ENCODE measurements around the gene DYNC2I2.
"Not testable (repeated sequence)": the region's sequence is repeated elsewhere in the genome, so short reads cannot be mapped to it uniquely, and the experiment has no call there.

The DYNC2I2 gene

DNA sequence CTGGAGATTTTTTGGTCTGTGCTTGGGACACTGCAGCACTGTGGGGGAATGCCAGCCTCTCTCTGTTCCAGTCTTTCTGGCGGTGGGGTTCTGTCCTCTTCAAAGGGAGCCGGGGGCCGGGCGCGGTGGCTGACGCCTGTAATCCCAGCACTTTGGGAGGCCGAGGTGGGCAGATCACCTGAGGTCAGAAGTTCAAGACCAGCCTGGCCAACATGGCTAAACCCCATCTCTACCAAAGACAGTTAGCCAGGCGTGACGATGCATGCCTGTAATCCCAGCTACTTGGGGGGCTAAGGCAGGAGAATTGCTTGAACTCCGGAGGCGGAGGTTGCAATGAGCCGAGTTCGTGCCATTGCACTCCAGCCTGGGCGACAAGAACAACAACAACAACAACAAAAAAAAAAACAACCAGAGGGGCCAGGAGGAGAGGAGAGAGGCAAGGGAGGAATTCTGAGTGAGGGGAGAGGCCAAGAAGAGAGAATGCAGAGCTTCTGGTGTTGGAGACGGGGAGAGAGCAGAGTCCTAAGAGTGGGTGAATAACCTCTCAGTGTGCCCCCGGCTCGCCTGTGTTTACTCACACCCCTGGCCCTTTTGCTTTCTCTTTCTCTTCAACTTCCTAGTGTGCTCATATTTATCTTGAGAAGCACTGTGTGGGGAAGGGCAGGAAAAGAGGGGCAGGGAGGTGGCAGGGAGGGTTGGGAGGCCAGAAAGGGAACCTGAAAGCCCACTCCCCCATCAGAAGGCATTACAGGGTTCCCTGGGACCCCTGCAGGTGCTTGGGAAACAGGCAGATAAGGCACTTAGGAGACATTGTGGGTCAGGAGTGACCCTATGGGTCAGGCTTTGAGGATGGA lies 29.2 kb upstream of the DYNC2I2 start:
- DNase-seq: peak; percentile 36 to 62

DNA sequence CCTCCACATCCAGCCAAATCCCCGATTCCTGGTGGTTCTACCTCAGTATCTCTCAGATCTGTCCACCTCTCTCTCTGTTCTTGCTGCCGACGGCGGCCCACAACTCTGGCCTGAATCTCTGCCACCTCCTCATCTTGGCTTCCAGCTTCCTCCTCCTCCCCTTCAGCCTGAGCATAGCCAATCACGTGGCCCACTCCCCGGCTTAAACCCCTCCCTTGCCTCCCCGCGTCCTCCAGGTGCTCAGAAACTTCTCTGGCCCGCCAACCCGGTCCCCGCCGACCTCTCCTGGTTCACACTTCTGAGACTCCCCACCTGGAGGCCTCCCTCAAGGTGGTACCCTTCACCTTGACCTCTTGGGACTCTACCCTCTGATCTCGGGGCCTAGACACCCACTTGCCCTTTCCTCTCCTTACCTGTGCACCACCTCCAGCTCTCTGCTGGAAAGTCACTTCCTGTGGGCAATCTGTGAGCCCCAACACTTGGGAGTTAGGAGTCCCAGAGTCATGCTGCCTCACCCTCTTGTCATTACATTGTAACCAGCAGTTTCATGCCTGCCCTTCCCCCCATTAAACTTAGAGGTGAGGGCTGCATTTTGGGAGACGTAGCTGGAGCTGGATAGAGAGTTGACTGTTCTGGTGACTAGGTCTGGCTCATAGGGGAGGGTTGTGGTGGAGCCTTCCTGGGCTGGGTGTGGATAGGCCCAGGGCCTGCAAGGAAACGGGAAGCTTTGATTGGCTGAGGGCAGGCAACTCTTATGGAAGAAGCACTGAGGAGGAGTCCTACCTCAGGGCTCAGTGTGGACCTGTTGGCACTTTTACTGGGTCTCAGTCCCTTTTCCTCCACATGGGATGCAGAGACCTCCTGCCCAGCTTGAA lies 27.9 kb upstream of the DYNC2I2 start:
- DNase-seq: peak; percentile 80

DNA sequence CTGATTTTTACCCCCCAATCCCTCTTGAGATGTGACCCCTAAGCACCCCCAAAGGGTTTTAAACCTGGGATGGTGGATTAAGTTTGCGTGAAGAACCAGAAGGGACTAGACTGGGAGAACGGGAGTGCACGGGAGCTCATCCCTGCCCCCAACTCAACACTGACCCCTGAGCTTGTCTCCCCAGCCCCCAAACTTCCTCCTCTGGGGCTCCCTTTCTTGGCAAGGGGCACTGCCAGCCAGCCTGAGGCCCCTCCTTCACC lies 27.3 kb upstream of the DYNC2I2 start:
- DNase-seq: no peak

DNA sequence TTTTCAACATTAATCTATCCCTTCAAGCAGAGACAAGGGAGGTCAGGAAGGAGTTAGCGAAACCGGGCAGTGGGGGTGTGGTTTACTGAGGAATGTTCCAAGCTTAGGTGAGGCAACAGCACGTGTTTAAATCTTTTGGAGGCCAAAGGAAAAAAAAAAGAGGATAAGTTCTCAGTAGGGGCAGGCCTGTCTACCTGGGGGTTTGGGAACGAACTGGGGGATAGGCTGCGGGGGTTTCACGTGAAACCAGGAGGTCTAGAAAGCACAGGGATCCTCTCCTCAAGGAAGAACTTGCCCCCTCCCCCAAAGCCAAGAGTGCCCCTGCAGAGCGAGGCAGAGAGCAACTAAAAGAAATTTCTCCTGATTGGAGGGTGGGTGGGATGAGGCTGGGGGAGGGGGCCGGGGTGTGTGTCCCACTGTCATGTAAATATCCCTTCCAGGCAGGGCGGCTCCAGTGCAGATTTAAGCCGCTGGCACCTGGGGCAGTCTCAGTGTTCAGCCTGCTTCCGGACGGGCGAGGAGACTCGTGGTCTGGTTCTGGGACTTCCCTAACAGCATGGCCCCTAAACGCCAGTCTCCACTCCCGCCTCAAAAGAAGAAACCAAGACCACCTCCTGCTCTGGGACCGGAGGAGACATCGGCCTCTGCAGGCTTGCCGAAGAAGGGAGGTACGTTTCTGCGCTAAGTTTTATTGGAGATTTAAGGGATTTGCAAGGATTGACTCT lies 26.9 kb upstream of the DYNC2I2 start:
- peak; percentile 33 to 53 for DNase-seq

DNA sequence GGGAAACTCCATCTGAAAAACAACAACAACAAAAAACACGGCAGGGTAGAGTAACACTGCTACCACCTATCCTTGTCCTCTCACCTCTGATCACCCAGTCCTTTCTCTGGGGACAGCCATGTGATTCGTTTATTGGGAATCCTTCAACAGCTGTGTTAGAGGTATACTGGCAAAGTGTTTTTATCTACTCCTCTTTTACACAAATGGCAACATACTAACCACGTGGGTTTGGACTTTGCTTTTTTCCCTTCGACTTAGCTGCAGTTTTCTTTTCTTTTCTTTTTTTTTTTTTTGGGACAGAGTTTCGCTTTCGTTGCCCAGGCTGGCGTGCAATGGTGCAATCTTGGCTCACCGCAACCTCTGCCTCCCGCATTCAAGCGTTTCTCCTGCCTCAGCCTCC lies 21.1 kb upstream of the DYNC2I2 start:
- no peak for DNase-seq

DNA sequence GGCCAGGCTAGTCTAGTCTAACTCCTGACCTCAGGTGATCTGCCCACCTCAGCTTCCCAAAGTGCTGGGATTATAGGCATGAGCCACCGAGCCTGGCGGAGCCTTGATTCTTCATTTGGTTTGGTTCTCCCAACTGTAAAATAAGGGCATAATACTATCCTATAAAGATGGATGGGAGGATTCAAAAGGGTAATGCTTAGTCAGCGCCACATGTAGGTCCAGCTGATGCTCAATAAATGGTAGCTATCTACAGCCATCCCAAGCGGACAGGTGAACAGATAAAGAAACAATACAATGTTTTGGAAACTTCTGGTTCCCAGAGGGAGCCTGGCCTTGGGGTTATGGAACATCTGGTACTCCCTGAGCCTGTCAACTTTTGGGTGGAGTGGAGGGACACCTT lies 18.7 kb upstream of the DYNC2I2 start:
- DNase-seq: no peak

DNA sequence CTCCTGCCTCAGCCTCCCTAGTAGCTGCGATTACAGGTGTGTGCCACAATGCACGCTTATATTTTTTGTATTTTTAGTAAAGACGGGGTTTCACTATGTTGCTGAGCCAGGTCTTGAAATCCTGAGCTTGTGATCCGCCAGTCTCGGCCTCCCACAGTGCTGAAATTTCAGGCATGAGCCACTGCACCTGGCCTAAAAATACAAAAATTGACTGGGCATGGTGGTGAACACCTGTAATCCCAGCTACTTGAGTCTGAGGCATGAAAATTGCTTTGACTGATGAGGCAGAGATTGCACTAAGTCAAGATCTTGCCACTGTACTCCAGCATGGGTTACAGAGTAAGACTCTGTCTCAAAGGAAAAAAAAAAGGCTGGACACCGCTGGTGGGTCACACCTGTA lies 13.1 kb upstream of the DYNC2I2 start:
- DNase-seq: no peak

DNA sequence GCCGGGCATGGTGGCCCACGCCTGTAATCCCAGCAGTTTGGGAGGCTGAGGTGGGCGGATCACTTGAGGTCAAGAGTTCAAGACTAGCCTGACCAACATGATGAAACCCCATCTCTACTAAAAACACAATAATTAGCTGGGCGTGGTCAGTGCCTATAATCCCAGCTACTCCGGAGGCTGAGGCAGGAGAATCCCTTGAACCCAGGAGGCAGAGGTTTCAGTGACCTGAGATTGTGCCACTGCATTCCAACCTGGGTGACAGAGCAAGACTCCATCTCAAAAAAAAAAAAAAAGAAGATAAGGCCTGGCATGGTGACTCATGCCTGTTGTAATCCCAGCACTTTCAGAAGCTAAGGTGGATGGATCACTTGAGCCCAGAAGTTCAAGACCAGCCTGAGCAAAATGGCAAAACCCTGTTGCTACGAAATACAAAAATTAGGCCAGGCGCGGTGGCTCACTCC lies 9.9 kb upstream of the DYNC2I2 start:
- not testable (repeated sequence) for DNase-seq

DNA sequence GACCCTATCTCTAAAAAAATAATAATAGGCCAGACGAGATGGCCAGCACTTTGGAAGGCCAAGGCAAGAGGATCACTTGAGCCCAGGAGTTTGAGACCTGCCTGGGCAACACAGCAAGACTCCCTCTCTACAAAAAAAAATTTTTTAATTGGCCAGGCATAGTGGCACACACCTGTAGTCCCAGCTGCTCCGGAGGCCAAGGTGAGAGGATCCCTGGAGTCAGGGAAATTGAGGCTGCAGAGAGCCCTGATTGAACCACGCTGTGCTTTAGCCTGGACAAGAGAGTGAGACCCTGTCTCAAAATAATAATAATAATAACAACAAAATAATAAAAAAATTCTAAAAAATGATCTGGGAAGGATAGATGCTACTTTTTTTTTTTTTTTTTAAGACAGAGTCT lies 1.1 kb upstream of the DYNC2I2 start:
- no peak for DNase-seq

DNA sequence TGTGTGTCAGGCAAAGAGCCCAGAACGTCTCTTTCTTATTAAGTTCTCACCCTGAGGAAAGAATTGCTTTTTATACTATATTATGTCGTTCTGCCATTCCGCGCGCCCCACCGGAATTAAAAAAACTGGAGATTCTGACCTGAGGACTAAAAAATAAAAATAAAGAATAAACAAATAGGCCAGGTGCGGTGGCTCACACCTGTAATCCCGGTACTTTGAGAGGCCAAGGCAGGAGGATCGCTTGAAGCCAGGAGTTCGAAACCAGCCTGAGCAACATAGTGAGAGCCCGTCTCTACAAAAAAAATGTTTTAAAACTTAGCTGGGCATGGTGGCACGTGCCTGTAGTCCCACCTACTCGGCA lies 677 bp upstream of the DYNC2I2 start:
- no peak for DNase-seq

DNA sequence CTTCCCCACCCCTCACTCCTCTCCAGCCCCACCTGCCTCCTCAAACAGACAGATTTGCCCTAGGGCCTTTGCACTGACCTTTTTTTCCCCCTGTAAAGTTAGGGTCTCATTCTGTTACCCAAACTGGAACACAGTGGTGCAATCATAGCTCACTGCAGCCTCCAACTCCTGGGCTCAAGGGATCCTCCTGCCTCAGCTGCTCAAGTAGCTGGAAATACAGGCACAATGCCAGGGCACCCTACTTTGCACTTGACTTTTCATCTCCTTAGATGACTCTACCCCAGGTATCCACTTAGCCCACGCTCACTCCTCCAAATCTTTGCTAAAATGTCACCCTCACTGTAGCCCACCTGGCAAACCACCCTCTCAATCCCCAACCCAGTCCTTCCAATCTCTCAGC lies 2.2 kb downstream of the DYNC2I2 start:
- DNase-seq: no peak

DNA sequence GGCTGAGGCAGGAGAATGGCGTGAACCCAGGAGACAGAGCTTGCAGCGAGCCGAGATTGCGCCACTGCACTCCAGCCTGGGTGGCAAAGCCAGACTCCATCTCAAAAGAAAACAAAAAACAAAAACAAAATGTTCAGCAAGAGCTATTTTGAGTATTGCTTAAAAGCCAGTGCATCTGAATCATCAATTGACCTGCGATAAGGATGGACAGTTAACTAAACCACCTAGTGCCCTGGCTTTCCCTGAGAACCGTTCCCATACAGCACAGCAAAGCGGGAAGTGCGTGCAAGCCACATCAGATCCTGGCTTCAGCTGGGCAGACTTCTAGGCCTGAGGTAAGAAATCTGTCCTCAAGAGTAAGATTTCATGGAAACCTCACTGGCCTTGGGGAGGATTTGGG lies 2.7 kb downstream of the DYNC2I2 start:
- no peak for DNase-seq

DNA sequence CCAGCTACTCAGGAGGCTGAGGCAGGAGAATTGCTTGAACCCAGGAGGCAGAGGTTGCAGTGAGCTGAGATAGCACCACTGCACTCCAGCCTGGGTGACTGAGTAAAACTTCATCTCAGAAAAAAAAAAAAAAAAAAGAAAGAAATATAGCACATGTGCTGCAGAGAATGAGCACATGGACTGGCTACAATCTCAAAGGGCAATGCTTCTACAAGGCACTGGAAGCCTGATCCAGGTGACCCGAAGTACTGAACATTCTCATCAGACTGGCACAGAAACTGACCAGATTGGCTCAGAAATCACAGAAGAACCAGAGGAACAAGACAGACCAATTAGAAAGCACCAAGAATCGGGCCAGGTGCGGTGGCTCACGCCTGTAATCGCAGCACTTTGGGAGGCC lies 4.8 kb downstream of the DYNC2I2 start:
- no peak for DNase-seq

DNA sequence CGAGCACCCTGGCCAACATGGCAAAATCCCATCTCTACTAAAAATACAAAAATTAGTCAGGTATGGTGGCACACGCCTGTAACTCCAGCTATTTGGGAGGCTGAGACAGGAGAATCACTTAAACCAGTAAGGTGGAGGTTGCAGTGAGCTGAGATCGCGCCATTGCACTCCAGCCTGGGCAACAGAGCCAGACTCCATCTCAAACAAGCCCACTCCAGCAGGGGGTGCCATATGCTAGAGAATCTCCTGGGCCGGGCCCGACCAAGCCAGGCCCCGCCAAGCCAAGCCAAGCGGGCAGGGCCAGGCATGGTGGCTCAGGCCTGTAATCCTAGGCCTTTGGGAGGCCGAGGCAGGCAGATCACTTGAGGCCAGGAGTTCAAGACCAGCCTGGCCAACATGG lies 8.4 kb downstream of the DYNC2I2 start:
- DNase-seq: peak; percentile 74 to 77

DNA sequence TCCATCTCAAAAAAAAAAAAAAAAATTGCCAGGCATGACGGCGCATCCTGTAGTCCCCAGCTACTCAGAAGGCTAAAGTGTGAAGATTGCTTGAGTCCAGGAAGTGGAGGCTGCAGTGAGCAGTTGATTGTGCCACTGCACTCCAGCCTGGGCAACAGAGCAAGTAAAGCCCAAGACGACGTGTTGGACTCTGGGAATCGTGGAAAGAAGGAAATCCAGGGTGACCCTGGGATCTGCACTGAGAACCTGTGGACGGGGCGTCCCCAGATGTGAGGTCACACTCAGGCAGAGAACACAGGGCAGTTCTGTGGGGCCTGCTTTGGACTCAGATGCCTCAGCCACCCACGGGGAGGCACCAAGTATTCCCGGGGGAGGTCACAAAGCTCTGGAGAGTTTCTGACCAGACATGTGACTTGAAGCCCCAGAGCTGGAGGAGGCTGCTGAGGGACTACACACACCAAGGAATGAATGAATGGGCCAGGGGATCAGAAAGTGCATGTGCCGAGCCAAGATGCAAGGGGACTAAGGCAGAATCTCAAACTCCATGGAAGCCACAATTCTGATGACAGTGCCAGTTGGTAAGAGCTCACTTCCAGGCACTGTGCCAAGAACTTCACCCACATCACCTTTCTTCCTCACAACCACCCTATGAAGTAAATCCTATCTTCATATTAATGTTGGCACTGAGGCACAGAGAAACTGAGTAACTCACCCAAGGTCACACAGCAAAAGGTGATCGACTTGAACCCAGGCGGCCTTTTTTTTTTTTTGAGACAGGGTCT lies 12.9 kb downstream of the DYNC2I2 start:
- no peak for DNase-seq

DNA sequence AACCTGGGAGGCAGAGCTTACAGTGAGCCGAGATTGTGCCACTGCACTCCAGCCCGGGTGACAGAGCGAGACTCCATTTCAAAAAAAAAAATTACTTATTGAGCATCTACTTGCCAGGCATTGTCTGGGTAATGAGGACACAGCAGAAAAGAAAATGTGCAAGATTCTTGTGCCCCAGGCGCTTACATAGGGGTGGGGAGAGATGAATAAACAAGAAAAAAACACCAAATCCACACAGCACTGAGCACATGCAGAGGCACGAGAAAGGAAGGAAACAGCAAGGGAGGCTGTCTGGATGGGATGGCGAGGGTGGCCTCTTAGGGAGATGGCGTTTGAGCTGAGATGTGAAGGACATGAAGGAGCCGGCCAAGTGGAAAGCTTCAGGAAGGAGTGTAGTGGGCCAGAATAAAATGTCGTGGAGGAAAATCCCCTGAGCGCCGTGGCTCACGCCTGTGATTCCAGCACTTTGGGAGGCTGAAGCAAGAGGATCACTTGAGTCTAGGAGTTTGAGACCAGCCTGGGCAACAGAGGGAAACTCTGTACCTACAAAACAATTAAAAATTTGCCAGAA lies 13.9 kb downstream of the DYNC2I2 start:
- no peak for DNase-seq

DNA sequence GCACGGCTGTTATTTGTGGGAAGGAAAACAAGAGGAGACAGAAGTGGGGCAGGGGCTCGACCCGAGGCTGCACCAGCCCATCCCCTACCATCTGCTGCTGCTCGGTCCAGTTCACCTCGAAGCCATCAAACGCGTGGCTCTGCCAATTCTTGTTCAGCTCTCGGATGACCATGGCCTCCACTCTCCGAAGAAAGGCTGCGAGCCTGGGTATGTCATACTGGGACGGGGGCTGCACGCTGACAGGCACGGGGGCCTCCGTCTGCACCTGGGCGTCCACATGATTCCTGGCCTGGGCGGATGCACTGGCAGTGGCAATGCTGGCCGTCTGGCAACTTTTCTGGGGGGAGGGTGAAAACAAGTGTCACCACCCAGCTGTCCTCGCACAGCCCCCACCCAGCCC lies 16.0 kb downstream of the DYNC2I2 start:
- no peak for DNase-seq

DNA sequence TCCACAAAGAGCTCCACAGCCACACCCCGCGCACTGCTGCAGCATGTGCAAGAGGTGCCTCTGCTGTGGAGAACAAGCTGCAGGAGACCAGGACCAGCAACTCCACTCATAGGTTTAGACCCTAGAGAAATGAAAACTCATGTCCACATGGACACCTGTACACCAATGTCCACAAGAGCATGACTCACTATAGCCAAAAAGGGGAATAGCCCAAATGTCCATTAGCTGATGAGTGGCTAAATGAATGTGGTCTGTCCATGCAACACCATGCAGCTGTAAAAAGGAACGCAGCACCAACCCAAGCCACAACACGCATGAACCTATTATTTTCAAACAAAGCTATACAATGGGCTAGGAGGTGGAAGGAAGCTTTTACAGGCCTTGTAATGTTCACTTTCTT lies 18.1 kb downstream of the DYNC2I2 start:
- no peak for DNase-seq

DNA sequence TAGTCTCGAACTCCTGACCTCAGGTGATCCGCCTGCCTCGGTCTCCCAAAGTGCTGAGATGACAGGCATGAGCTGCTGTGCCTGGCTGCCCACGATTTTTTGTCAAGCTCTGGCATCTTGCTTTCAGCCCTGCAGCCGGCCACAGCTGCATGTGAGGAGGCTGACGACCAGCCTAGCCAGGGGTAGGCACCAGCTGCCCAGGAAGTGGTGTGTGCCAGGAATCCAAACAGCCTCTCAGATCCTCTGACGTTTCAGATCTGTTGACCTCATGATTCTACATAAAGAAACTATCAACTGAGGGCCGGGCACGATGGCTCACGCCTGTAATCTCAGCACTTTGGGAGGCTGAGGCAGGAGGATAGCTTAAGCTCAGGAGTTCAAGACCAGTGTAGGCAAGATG lies 19.0 kb downstream of the DYNC2I2 start:
- DNase-seq: no peak

DNA sequence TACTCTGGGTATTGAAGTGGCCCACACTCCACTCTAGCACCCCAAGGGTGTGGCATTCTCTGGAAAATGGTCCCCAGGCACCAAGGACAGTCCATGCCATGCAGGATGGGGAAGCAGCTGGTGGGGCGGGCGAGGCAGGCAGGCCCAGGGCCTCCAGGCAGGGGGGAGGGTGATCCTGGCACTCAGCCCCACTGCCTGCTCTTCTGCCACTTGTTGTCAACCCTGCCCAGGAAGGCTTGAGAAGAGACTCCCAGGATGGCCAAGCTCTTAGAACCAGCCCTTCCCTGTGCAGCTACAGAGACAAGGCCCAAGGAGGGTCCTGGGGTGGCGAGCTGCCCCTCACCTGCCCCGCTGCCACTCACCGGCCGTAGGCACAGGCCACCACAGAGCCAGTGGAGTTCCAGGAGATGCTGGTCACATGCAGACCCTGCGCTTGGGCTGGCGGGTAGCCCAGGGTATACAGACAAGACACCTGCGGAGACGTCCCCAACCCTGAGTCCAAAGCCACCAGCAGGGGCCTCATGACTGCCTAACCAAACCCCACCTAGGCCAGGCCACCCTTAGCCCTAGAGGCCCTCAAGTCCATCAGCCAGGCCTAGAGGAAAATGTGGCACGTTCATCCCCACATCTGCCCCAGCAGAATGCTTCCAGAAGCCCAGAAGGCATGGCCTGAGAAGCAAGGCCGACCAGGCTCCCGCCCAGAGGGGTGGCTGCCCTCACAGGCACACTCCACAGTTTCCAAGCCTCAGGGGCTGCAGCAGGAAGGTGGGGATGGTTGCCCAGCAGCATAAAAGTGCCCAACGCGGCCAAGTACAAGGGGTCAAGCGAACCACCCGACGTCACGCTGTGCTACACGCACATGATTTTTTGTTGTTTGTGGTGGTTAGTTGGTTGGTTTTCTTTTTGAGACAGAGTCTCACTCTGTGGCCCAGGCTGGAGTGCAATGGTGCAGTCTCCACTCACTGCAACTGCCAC lies 19.8 kb downstream of the DYNC2I2 start:
- no peak for DNase-seq

DNA sequence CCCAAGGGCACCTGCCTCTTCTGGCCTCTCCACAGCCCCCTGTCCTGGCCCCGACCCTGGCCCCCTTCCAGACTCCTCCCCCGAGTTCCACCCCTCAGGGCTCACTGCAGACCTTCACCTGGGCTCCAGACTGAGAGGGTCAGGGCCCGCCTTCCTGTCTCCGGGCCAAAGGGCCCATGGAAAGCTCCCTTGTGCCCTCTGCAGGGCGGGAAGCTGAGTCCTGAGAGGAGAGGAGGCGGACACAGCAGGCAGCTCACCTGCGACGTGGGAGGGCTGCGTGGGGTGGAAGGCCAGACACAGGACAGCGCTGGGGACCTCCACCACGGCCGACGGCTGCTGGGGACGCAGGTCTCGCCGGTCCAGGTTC lies 20.6 kb downstream of the DYNC2I2 start:
- DNase-seq: no peak
